GM18951 (cell line): ENCODE results near the gene RSPH9.

Experiments
- POLR2A ChIP-seq: IDR thresholded peaks from 4 replicates; pipeline ENCODE4 v1.6.1; 2011; ENCODE audit warnings: mild to moderate bottlenecking; ENCODE audit not compliant: insufficient read length, insufficient read depth; ENCODE audit errors: extremely low read depth
- in situ Hi-C: fragments of 300-500 bp; cut with MboI; formaldehyde crosslinking; loops from one replicate; pipeline ENCODE4 v1.12.0; 2022; ENCODE audit warnings: low sequenced_read_pairs, mixed read lengths, inconsistent platforms; ENCODE audit not compliant: unreplicated experiment

The RSPH9 gene

GRCh38 chr6:43709654-43710303, 64.9 kb downstream of the RSPH9 start:
- in situ Hi-C loops: no loop called here
- TF ChIP-seq POLR2A: no peak

- no peak for TF ChIP-seq POLR2A
Observed at GRCh38 chr6:43710576-43710975, 65.7 kb downstream of the RSPH9 start.

GRCh38 chr6:43712579-43712978, 67.7 kb downstream of the RSPH9 start:
- no peak for TF ChIP-seq POLR2A
- in situ Hi-C loops: no loop called here

More at GRCh38 chr6:43710576-43710975, 65.7 kb downstream of the RSPH9 start:
- in situ Hi-C loops: no loop called here

GRCh38 chr6:43713643-43714310, 68.9 kb downstream of the RSPH9 start:
- in situ Hi-C loops: no loop called here
- TF ChIP-seq POLR2A: no peak

GRCh38 chr6:43714311-43715055, 69.6 kb downstream of the RSPH9 start:
- in situ Hi-C loops: no loop called here
- TF ChIP-seq POLR2A: no peak

GRCh38 chr6:43715056-43715788, 70.4 kb downstream of the RSPH9 start:
- no peak for TF ChIP-seq POLR2A
- in situ Hi-C loops: no loop called here

- no peak for TF ChIP-seq POLR2A
- in situ Hi-C loops: no loop called here
Observed at GRCh38 chr6:43716099-43716498, 71.3 kb downstream of the RSPH9 start.

GRCh38 chr6:43717389-43717788, 72.6 kb downstream of the RSPH9 start:
- TF ChIP-seq POLR2A: no peak
- in situ Hi-C loops: no loop called here

- TF ChIP-seq POLR2A: no peak
- in situ Hi-C loops: no loop called here
Observed at GRCh38 chr6:43717822-43718221, 73.0 kb downstream of the RSPH9 start.

- in situ Hi-C loops: no loop called here
- TF ChIP-seq POLR2A: no peak
Observed at GRCh38 chr6:43718387-43719105, 73.7 kb downstream of the RSPH9 start.

GRCh38 chr6:43719511-43719910, 74.7 kb downstream of the RSPH9 start:
- in situ Hi-C loops: no loop called here
- TF ChIP-seq POLR2A: no peak

GRCh38 chr6:43720999-43721398, 76.2 kb downstream of the RSPH9 start:
- in situ Hi-C loops: no loop called here
- TF ChIP-seq POLR2A: no peak
